OCI-LY7 (cell line): ENCODE results near the gene SIGLEC10. TPM values are rescaled to one million over a fixed set of nuclear protein-coding genes. Genes with fewer than 3 reads are reported as not detected.

Experiments
- BruUV-seq: library from RNA; stranded (reverse); fragments of 400-500 nt; replicated peaks from 2 replicates; lab custom pipeline; 2021; lab: Mats Ljungman, UMichigan
- CTCF ChIA-PET: fragments of 300-600 bp; sonication (Branson Sonifier 250); formaldehyde crosslinking; loops from one replicate; lab custom pipeline; 2022; ENCODE audit warnings: antibody characterized with exemption; ENCODE audit not compliant: unreplicated experiment; lab: Charles Lee
- POLR2A ChIA-PET: fragments of 300-600 bp; sonication (Branson Sonifier 250); formaldehyde crosslinking; loops from one replicate; lab custom pipeline; 2022; ENCODE audit warnings: antibody characterized with exemption; lab: Charles Lee
- DNase-seq: peaks from one replicate; pipeline ENCODE4 v3.0.0-alpha.2; 2015; ENCODE audit warnings: low spot score
- H2AFZ ChIP-seq: fragments of 200-600 bp; sonication (generic), shearing (Covaris generic); 2 replicates; pipeline ENCODE4 v1.6.1; 2014; ENCODE audit warnings: mild to moderate bottlenecking, antibody characterized with exemption, low read length, moderate library complexity
- H3K27ac ChIP-seq: fragments of 200-600 bp; sonication (generic); 2 replicates; pipeline ENCODE4 v1.5.1; 2014; ENCODE audit warnings: mixed run types, low read depth, mild to moderate bottlenecking, moderate library complexity, low read length, inconsistent platforms; ENCODE audit not compliant: poor library complexity, severe bottlenecking
- H3K36me3 ChIP-seq: fragments of 200-600 bp; sonication (generic); 2 replicates; pipeline ENCODE4 v1.6.1; 2014; ENCODE audit warnings: mild to moderate bottlenecking, antibody characterized with exemption, low read length, moderate library complexity, mixed read lengths; ENCODE audit not compliant: insufficient read depth
- H3K4me1 ChIP-seq: fragments of 200-600 bp; sonication (generic); 2 replicates; pipeline ENCODE4 v1.5.1; 2014; ENCODE audit warnings: mild to moderate bottlenecking, low read length; ENCODE audit not compliant: insufficient read depth, poor library complexity, severe bottlenecking
- H3K4me2 ChIP-seq: fragments of 200-600 bp; sonication (generic); 2 replicates; pipeline ENCODE4 v1.6.1; 2014; ENCODE audit warnings: mild to moderate bottlenecking, low read length
- H3K4me3 ChIP-seq: fragments of 200-600 bp; sonication (generic); 2 replicates; pipeline ENCODE4 v1.5.1; 2014; ENCODE audit warnings: mild to moderate bottlenecking, low read depth, low read length; ENCODE audit not compliant: poor library complexity, severe bottlenecking
- H3K79me2 ChIP-seq: fragments of 200-600 bp; sonication (generic); 2 replicates; pipeline ENCODE4 v1.6.1; 2016; ENCODE audit warnings: low read depth, mild to moderate bottlenecking, low read length, moderate library complexity, mixed read lengths; ENCODE audit not compliant: insufficient read depth
- H3K9me2 ChIP-seq: fragments of 200-600 bp; sonication (generic); 2 replicates; pipeline ENCODE4 v1.6.1; 2016; ENCODE audit warnings: mild to moderate bottlenecking, low read length, mixed read lengths; ENCODE audit not compliant: insufficient read depth
- H3K9me3 ChIP-seq: fragments of 200-600 bp; sonication (generic); 2 replicates; pipeline ENCODE4 v1.6.1; 2014; ENCODE audit warnings: mild to moderate bottlenecking, mixed run types, low read length, mixed read lengths
- H4K20me1 ChIP-seq: fragments of 200-600 bp; sonication (generic); 2 replicates; pipeline ENCODE4 v1.6.1; 2014; ENCODE audit warnings: mild to moderate bottlenecking, antibody characterized with exemption, low read length, moderate library complexity, mixed read lengths; ENCODE audit not compliant: insufficient read depth
- CTCF ChIP-seq: fragments of 200-600 bp; sonication (generic); conservative IDR thresholded peaks from 2 replicates; pipeline ENCODE4 v1.5.1; 2014; ENCODE audit warnings: mild to moderate bottlenecking, antibody characterized with exemption, low read length, moderate library complexity, mixed read lengths
- EZH2phosphoT487 ChIP-seq: fragments of 200-600 bp; sonication (generic); IDR thresholded peaks from 2 replicates; pipeline ENCODE4 v1.6.1; 2018; ENCODE audit warnings: low read depth, borderline replicate concordance, mild to moderate bottlenecking, mixed run types, antibody characterized with exemption, low read length, moderate library complexity, mixed read lengths
- intact Hi-C: fragments of 100-400 bp; cut with micrococcal nuclease; formaldehyde crosslinking; loops from one replicate; pipeline ENCODE4 v1.10.0; 2022; ENCODE audit not compliant: unreplicated experiment
- total RNA-seq, 2 experiments: library from RNA; depleted of rRNA in 1 of 2; stranded (reverse); fragments of >200 nt in 1 of 2; shearing (Covaris generic) in 1 of 2; gene quantifications; 2 replicates each; pipeline ENCODE4 v1.2.3, GENCODE V29; 2014 to 2022

Gene SIGLEC10
- total RNA-seq, 2 experiments from 2014 or later, result 25.2 to 26.6 TPM

- intact Hi-C loops, result no loop called here
- CTCF ChIA-PET, result no interaction called here
- no peaks in the 10 kb centered on the region for H4K20me1 ChIP-seq
- no peaks in the 10 kb centered on the region for H3K9me3 ChIP-seq
- BruUV-seq, result no TSS peak
- no peaks in the 10 kb centered on the region; the same call in 1 of the 2 replicates for H3K79me2 ChIP-seq
- peaks cover 25% of the 10 kb centered on the region for H3K4me1 ChIP-seq
- H3K9me2 ChIP-seq, result no peaks in the 10 kb centered on the region
- H3K4me3 ChIP-seq, result no peak overlapping the region
- peak overlapping the region; percentile 99 for H2AFZ ChIP-seq
- no peaks in the 10 kb centered on the region for H3K36me3 ChIP-seq
- H3K4me2 ChIP-seq, result peak overlapping the region; percentile 21; the same call in 1 of the 2 replicates
- TF ChIP-seq EZH2phosphoT487 (no peak), CTCF (no peak)
- H3K27ac ChIP-seq, result no peak overlapping the region
- POLR2A ChIA-PET, result no interaction called here
- DNase-seq, result no peak
Observed at GRCh38 chr19:51391073-51391611, 26.3 kb downstream of the SIGLEC10 start.

GRCh38 chr19:51389143-51389542 lies 28.3 kb downstream of the SIGLEC10 start:
- Histone ChIP-seq H3K9me3 (no peaks in the 10 kb centered on the region), H3K4me3 (no peak overlapping the region), H3K27ac (no peak overlapping the region), H3K4me1 (peaks cover 16% of the 10 kb centered on the region), H2AFZ (no peak overlapping the region), H3K79me2 (no peaks in the 10 kb centered on the region), H3K4me2 (no peak overlapping the region), H3K9me2 (no peaks in the 10 kb centered on the region), H4K20me1 (no peaks in the 10 kb centered on the region), H3K36me3 (no peaks in the 10 kb centered on the region)
- POLR2A ChIA-PET, result no interaction called here
- TF ChIP-seq EZH2phosphoT487, result no peak
- TF ChIP-seq CTCF, result no peak
- DNase-seq, result no peak
- BruUV-seq, result no TSS peak
- CTCF ChIA-PET, result no interaction called here
- intact Hi-C loops, result no loop called here

- Histone ChIP-seq H3K4me2 (no peak within 1 kb of the TSS), H3K4me3 (no peak within 1 kb of the TSS), H3K9me3 (no peaks in the 10 kb centered on the region), H2AFZ (no peak within 1 kb of the TSS), H3K79me2 (no peaks in the 10 kb centered on the region), H3K4me1 (peaks cover 9% of the 10 kb centered on the region), H3K27ac (no peak within 1 kb of the TSS), H4K20me1 (no peaks in the 10 kb centered on the region), H3K36me3 (no peaks in the 10 kb centered on the region), H3K9me2 (no peaks in the 10 kb centered on the region)
- BruUV-seq, result no TSS peak
- TF ChIP-seq CTCF (no peak), EZH2phosphoT487 (no peak)
- ChIA-PET POLR2A (no interaction called here), CTCF (no interaction called here)
- intact Hi-C loops, result no loop called here
- no peak for DNase-seq
Observed at GRCh38 chr19:51387924-51388389, 29.5 kb downstream of the SIGLEC10 start, which contains the start of gene LIM2. Gene LIM2 (minus strand): TSS chr19:51387974. CDS start chr19:51387443, 531 bp downstream.
